AG10803 (cell line): ENCODE measurements around the gene CCDC136.

Source experiments
- DNase-seq: peaks from one replicate; pipeline ENCODE4 v3.0.0; 2010; ENCODE audit warnings: low read depth
- H3K4me3 ChIP-seq: 2 replicates; pipeline ENCODE4 v1.5.1; 2011; ENCODE audit warnings: mild to moderate bottlenecking, low read length, control low read depth
- CTCF ChIP-seq: conservative IDR thresholded peaks from 2 replicates; pipeline ENCODE4 v1.5.1; 2011; ENCODE audit warnings: mild to moderate bottlenecking, low read length, control low read depth, inconsistent platforms

Gene CCDC136

DNA sequence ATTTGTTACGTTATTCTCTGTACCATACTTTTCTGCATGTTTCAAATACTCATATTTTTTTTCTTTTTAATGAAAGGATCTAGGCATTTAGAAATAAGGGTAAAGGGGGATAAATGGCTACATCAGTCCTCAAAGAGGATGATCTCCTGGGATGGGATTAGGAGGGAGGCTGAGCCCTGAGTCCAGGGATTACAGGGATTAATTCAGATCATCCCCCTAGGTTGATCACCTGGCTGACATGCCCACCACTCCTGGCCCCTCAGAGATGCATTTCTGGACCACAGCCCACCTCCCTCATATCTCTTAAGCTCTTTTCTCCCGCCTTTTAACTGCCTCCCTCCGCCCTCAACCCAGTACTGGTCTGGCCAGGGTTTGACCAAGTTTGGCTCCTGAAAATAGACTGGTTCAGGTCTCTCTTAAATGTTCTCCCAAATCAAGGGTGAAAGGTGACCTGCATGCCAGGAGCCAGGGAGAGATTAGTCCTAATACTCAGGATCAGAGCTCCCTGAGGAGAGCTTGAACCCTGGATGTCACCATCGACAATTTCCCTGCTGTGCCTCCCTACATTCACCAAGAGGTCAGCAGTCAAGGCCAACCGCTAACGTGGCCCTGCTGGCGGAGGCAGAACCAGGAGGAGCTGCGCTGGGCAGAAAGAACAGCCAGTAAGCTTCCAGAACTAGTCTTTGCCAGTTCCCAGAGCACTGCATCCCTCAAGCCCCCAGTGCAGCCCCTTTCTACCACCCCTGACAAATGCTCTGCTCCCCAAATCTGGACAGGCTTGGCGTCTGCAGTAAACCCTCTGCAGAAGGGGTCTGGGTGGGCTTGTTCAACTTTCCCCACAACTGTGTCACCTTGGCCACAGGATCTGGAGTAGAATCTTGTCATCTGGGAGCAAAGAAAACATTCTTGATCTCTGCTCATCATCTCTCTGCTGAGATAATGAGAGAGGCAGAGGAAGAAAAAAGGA lies 3.0 kb upstream of the CCDC136 start:
- DNase-seq = no peak
- TF ChIP-seq CTCF = no peak
- no peak overlapping the region for H3K4me3 ChIP-seq

GRCh38 chr7:128790315-128791041 lies 1.3 kb upstream of the CCDC136 start:
- no peak for DNase-seq
- peak overlapping the region; percentile 78 for H3K4me3 ChIP-seq

DNA sequence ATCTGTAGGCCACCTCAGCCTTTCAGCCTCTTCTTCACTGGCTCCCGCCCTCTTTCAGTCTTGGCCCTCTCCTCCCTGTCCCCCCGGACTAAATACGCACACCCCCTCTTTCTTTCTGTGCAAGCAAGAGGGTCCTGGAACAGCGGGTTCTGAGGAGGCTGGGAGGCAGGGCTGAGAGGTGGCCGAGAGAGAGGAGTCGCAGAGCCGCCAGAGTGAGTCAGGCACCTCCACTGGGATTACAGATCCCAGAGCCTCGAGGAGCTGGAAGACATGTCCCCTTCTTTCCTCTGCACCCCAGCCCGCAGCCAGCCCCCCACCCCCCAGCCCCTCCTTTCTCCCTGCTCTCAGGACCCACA lies 182 bp downstream of the CCDC136 start:
- TF ChIP-seq CTCF = no peak
- DNase-seq = no peak
- H3K4me3 ChIP-seq = peak overlapping the region; percentile 78

More at GRCh38 chr7:128790315-128791041, 1.3 kb upstream of the CCDC136 start:
- TF ChIP-seq CTCF = no peak

GRCh38 chr7:128792471-128793180 lies 858 bp downstream of the CCDC136 start:
- DNase-seq = no peak
- H3K4me3 ChIP-seq = peak overlapping the region; percentile 78
- TF ChIP-seq CTCF = no peak

- DNase-seq = no peak
- no peak for TF ChIP-seq CTCF
- no peak overlapping the region for H3K4me3 ChIP-seq
These were observed 1.4 kb downstream of the CCDC136 start for GRCh38 chr7:128793181-128793547.

- no peak for DNase-seq
- no peak overlapping the region for H3K4me3 ChIP-seq
- TF ChIP-seq CTCF = no peak
These were observed 2.3 kb downstream of the CCDC136 start for GRCh38 chr7:128794020-128794419.
